ENCODE results near the gene STARD4. TPM values are rescaled to one million over a fixed set of nuclear protein-coding genes. Genes with fewer than 3 reads are reported as not detected.

STARD4 gene, protein sequence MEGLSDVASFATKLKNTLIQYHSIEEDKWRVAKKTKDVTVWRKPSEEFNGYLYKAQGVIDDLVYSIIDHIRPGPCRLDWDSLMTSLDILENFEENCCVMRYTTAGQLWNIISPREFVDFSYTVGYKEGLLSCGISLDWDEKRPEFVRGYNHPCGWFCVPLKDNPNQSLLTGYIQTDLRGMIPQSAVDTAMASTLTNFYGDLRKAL
- 10 to 100 TPM in 1 of 2 donors, 1 to 10 TPM in 1; 6.0 to 10.9 TPM for total RNA-seq

DNA sequence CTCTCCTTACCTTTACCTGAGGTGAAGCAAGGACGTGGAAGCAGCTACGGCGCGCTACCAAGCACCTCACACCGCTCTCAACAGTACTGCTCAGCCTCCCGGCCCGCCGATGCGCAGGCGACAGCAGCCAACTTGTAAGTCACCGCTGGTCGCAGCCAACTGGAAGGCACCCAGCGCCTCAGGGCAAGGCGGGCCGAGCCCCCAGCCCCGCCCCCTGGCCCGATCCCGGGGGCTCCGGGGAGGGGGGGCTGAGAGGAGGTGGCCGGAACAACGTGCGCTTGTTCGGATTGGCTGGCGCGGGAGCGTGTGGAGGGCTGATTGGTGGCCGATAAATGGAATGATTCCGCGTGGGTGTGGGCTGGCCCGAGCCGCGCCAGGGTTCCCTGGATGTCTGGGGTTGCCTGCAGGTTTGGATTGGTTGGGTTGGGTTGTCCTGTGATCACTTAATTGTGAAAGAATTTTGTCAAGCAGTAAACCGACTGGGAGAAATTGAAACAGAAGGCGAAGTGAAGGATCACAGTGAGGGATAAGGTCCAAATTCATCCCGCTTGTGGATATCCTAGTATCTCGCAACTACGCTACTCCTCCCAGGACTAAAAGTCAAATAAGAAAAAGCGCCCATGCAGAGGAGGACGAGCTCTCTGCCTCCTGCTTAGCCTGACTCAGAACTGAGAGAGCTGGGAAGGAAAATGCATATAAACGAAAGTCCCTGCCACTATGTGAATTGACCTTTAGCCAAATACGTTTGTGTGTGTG lies at the start of gene STARD4:
Gene STARD4, minus strand, starts transcription at position 161 of the 756 bp plus-strand sequence. CDS start 5,102 bp downstream, outside the sequence.
- Histone ChIP-seq H3K27me3 (no peaks in the 10 kb centered on the region), H3K36me3 (replicated peaks in 1 of 2; ENCODE audit: insufficient read depth in 1 of 2, low read depth in 2 of 2) (no peaks in the 10 kb centered on the region), H3K4me1 (peaks cover 22% of the 10 kb centered on the region), H3K4me3 (peak within 1 kb of the TSS; percentile 55 to 71), H3K27ac (peak within 1 kb of the TSS; percentile 64 to 91 (median 84)), H3K9me3 (no peaks in the 10 kb centered on the region)
- DNase-seq: peak; percentile 96 to 98 (median 96)
- peak; percentile 97 for ATAC-seq
- TF ChIP-seq POLR2A (IDR thresholded peaks at IDR 0.05): peak; percentile 64 to 94 (median 92)
- TF ChIP-seq, protein P1, sequence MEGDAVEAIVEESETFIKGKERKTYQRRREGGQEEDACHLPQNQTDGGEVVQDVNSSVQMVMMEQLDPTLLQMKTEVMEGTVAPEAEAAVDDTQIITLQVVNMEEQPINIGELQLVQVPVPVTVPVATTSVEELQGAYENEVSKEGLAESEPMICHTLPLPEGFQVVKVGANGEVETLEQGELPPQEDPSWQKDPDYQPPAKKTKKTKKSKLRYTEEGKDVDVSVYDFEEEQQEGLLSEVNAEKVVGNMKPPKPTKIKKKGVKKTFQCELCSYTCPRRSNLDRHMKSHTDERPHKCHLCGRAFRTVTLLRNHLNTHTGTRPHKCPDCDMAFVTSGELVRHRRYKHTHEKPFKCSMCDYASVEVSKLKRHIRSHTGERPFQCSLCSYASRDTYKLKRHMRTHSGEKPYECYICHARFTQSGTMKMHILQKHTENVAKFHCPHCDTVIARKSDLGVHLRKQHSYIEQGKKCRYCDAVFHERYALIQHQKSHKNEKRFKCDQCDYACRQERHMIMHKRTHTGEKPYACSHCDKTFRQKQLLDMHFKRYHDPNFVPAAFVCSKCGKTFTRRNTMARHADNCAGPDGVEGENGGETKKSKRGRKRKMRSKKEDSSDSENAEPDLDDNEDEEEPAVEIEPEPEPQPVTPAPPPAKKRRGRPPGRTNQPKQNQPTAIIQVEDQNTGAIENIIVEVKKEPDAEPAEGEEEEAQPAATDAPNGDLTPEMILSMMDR (IDR thresholded peaks at IDR 0.05): peak in 1 of 7 experiments; percentile 2
- WGBS, 2 donors: 0% methylated on average over 14 to 41 of the region's 41 CpGs
- intact Hi-C loops (cut with DNase I): no loop called here

DNA sequence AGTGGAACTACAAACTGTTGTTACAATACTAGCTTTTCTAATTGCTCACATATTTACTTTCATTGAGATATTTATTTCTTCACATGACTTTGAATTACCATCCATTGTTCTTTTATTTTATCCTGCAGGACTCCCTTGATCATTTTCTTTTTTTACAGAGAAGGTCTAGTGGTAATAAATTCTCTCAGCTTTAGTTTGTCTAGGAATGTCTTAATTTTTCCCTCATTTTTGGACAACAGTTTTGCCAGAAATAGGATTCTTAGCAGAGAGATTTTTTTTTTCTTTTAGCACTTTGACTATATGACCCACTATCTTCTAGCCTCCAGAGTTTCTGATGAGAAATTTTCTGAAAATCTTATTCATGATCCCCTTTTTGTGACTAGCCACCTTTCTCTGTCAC lies 47.3 kb upstream of the STARD4 start:
- H3K27ac ChIP-seq: no peak overlapping the region
- no peaks in the 10 kb centered on the region for H3K9me3 ChIP-seq
- no peaks in the 10 kb centered on the region for H3K27me3 ChIP-seq
- no peaks in the 10 kb centered on the region for H3K4me1 ChIP-seq
- TF ChIP-seq POLR2A (IDR thresholded peaks at IDR 0.05): no peak
- TF ChIP-seq, protein P1 (IDR thresholded peaks at IDR 0.05): no peak
- DNase-seq: no peak
- intact Hi-C loops (cut with DNase I): no loop called here
- no peak overlapping the region for H3K4me3 ChIP-seq
- no peaks in the 10 kb centered on the region for H3K36me3 ChIP-seq (replicated peaks in 1 of 2; ENCODE audit: insufficient read depth in 1 of 2, low read depth in 2 of 2)
- no peak for ATAC-seq

DNA sequence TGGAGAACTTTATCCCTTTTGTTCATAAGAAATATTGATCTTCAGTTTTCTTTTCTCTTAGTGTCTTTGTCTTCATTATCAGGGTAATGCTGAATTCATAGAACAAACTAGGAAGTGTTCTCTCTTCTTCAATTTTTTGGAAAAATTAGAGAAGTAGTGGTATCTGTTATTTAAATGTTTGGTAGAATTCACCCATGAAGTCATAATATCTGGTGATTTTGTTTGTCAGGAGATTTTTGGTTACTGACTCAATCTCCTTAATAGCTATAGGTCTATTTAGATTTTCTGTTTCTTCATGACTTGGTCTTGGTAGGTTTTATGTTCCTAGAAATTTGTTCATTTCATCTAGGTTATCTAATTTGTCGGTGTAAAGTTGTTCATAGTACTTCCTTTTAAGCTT lies 45.4 kb upstream of the STARD4 start:
- H3K27ac ChIP-seq: no peak overlapping the region
- 83 to 90% methylated on average over 1 of the region's 1 CpG for WGBS, 2 donors
- intact Hi-C loops (cut with DNase I): no loop called here
- H3K36me3 ChIP-seq (replicated peaks in 1 of 2; ENCODE audit: insufficient read depth in 1 of 2, low read depth in 2 of 2): no peaks in the 10 kb centered on the region
- DNase-seq: no peak
- ATAC-seq: no peak
- H3K27me3 ChIP-seq: no peaks in the 10 kb centered on the region
- no peak for TF ChIP-seq POLR2A (IDR thresholded peaks at IDR 0.05)
- TF ChIP-seq, protein P1 (IDR thresholded peaks at IDR 0.05): no peak
- no peaks in the 10 kb centered on the region for H3K4me1 ChIP-seq
- H3K4me3 ChIP-seq: no peak overlapping the region
- no peaks in the 10 kb centered on the region for H3K9me3 ChIP-seq

DNA sequence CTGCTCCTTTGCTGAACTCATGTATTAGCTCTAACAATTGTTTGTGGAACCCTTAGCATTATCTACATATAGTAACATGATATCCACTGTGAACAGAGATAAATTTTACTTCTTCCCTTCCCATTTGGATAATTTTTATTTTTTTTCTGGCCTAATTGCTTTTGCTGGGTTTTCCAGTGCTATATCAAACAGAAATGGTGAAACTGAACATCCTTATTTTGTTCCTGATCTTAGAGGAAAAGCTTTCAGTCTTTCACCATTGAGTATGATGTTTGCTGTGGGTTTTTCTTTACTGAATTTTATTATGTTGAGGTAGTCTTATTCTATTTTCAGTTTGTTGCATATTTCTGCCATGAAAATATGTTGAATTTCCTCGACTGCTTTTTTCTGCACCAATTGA lies 44.8 kb upstream of the STARD4 start:
- Histone ChIP-seq H3K27me3 (no peaks in the 10 kb centered on the region), H3K9me3 (no peaks in the 10 kb centered on the region), H3K4me3 (no peak overlapping the region), H3K27ac (no peak overlapping the region), H3K36me3 (replicated peaks in 1 of 2; ENCODE audit: insufficient read depth in 1 of 2, low read depth in 2 of 2) (no peaks in the 10 kb centered on the region), H3K4me1 (no peaks in the 10 kb centered on the region)
- no peak for ATAC-seq
- no peak for DNase-seq
- 74 to 78% methylated on average over 1 of the region's 1 CpG for WGBS, 2 donors
- intact Hi-C loops (cut with DNase I): no loop called here
- TF ChIP-seq POLR2A (IDR thresholded peaks at IDR 0.05): no peak
- TF ChIP-seq, protein P1 (IDR thresholded peaks at IDR 0.05): no peak

Measured in body of pancreas (tissue), 4 donors.